Nephron (organoid): ENCODE data around the gene CDK11A.

ENCODE experiments used
- H3K27ac Mint-ChIP-seq, 3 experiments: 2 replicates each; pipeline ENCODE4 v1.8.0; 2020; ENCODE audit warnings: mixed read lengths in 3 of 3, mild to moderate bottlenecking in 2 of 3, moderate library complexity in 1 of 3
- H3K27me3 Mint-ChIP-seq: 2 replicates; pipeline ENCODE4 v1.8.0; 2021; ENCODE audit warnings: low read depth, mild to moderate bottlenecking, moderate library complexity, mixed read lengths
- H3K36me3 Mint-ChIP-seq: 2 replicates; pipeline ENCODE4 v1.8.0; 2020; ENCODE audit warnings: low read depth, mixed read lengths
- H3K4me1 Mint-ChIP-seq: 2 replicates; pipeline ENCODE4 v1.8.0; 2020; ENCODE audit warnings: mixed read lengths
- H3K4me3 Mint-ChIP-seq, 3 experiments: 2 replicates each; pipeline ENCODE4 v1.8.0; 2020; ENCODE audit warnings: mild to moderate bottlenecking in 3 of 3, mixed read lengths in 3 of 3, moderate library complexity in 2 of 3
- H3K9me3 Mint-ChIP-seq: 2 replicates; pipeline ENCODE4 v1.8.0; 2020; ENCODE audit warnings: mixed read lengths
- CTCF ChIP-seq, 3 experiments: fragments of 200-600 bp; sonication (generic); IDR thresholded peaks; one replicate each; pipeline ENCODE4 v1.5.0; 2021; ENCODE audit warnings: antibody characterized with exemption in 3 of 3; ENCODE audit not compliant: unreplicated experiment in 3 of 3

Gene CDK11A

DNA sequence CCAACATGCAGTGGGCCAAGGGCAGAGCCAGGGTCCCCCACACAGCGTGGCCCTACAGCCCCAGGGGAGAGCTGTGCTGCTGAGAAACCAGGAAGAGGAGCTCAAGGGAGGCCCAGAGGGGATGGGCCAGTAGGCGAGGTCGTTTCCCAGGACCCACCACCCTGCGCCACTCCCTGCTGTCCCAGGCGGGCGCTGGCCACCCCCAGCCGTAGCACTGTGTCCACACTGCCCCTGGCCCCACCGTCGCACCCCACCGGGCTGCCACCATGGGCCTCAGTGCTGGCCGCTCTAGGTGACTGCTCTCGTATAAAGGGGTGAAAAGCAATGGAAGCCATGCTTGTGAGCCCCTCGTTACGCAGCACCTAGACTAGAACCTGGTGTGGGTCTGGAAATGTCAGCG lies 31.7 kb upstream of the CDK11A start:
- Mint-ChIP-seq H3K27ac (no peak overlapping the region), H3K4me3 (no peak overlapping the region), H3K36me3 (peaks cover 27% of the 10 kb centered on the region), H3K9me3 (no peaks in the 10 kb centered on the region), H3K27me3 (no peaks in the 10 kb centered on the region), H3K4me1 (no peaks in the 10 kb centered on the region)
- TF ChIP-seq CTCF (IDR thresholded peaks at IDR 0.05; ENCODE audit: unreplicated experiment in 3 of 3) = no peak

DNA sequence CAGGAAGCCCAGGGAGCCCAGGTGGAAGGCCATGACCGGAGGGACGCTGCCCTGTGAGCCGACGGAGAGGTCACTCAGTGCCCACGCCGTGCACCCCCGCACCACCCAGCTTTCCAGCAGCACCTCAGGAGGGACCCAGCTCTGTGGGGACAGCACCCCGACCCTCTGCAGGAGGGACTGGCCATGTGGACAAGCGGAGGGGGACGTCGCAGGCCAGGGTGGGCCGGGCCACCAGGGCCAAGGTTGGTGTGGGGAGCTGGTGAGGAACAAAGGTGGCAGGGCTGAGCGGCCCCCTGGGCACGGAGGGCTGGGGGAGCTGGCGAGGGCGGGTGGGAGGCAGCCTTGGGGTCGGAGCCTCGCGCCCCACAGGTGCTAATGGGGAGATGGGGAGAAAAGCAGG lies 31.3 kb upstream of the CDK11A start:
- H3K9me3 Mint-ChIP-seq = no peaks in the 10 kb centered on the region
- no peaks in the 10 kb centered on the region for H3K4me1 Mint-ChIP-seq

DNA sequence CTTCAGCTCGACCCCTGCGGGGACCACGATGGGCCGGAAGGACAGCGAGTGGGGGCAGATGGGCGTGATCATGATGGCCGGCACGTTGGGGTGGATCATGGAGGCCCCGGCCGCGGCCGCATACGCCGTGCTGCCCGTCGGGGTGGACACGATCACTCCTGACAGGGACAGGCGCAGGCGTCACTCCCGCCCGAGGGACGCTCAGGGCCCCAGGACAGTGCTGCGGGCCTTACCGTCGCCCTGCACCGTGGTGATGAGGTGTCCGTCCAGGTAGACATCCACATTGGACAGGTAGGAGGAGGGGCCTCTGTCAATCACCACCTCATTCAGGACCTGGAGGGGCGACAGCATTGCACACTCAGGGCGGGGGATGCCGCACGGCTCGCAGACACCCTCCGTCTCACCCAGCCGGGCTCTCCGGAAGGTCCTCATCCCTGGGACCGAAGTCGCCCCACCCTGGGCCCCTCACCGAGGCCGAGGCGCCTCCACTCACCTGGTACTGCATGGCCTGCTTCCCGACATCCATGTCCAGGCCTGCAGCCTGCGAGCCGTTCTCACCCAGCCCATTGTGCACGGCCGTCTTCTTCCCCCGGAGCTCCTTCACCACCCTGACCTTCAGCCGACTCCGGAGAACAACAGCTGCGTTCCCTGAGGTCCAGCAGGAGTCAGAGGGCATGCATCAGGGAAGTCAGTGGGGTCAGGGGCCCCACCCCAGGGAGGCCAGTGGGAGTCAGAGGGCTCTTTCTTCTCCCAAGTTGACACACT lies 30.1 kb upstream of the CDK11A start:
- no peak for TF ChIP-seq CTCF (IDR thresholded peaks at IDR 0.05; ENCODE audit: unreplicated experiment in 3 of 3)
- Mint-ChIP-seq H3K9me3 (no peaks in the 10 kb centered on the region), H3K36me3 (peaks cover 27% of the 10 kb centered on the region), H3K4me1 (no peaks in the 10 kb centered on the region), H3K27me3 (no peaks in the 10 kb centered on the region), H3K27ac (no peak overlapping the region), H3K4me3 (no peak overlapping the region)

More for the DNA sequence above, 31.3 kb upstream of the CDK11A start:
- Mint-ChIP-seq H3K4me3 (no peak overlapping the region), H3K36me3 (peaks cover 27% of the 10 kb centered on the region), H3K27me3 (no peaks in the 10 kb centered on the region), H3K27ac (no peak overlapping the region)
- TF ChIP-seq CTCF (IDR thresholded peaks at IDR 0.05; ENCODE audit: unreplicated experiment in 3 of 3) = no peak

GRCh38 chr1:1753607-1754005 lies 29.4 kb upstream of the CDK11A start:
- Mint-ChIP-seq H3K36me3 (peaks cover 27% of the 10 kb centered on the region), H3K27ac (no peak overlapping the region), H3K9me3 (no peaks in the 10 kb centered on the region), H3K4me1 (peaks cover 1% of the 10 kb centered on the region), H3K4me3 (no peak overlapping the region), H3K27me3 (no peaks in the 10 kb centered on the region)
- TF ChIP-seq CTCF (IDR thresholded peaks at IDR 0.05; ENCODE audit: unreplicated experiment in 3 of 3) = no peak

GRCh38 chr1:1752636-1753606 lies 28.8 kb upstream of the CDK11A start:
- Mint-ChIP-seq H3K4me1 (peaks cover 5% of the 10 kb centered on the region), H3K36me3 (peaks cover 20% of the 10 kb centered on the region), H3K27ac (no peak overlapping the region), H3K27me3 (no peaks in the 10 kb centered on the region), H3K4me3 (no peak overlapping the region), H3K9me3 (no peaks in the 10 kb centered on the region)
- TF ChIP-seq CTCF (IDR thresholded peaks at IDR 0.05; ENCODE audit: unreplicated experiment in 3 of 3) = no peak
